GM12878 (cell line): ENCODE data around the gene LRRC45. TPM values are rescaled to one million over a fixed set of nuclear protein-coding genes. Genes with fewer than 3 reads are reported as not detected.

Experiments
- ATAC-seq: fragments of 200-7000 bp; cut with Tn5 transposase; 3 replicates; pipeline ENCODE4 v1.9.1; 2020; ENCODE audit warnings: mild to moderate bottlenecking, moderate library complexity
- BruUV-seq: library from RNA; stranded (reverse); fragments of 400-500 nt; replicated peaks from 2 replicates; lab custom pipeline; 2021; lab: Mats Ljungman, UMichigan
- CTCF ChIA-PET: fragments of 300-600 bp; sonication (Branson Sonifier 250); formaldehyde crosslinking; extraction: SDS; loops from one replicate; lab custom pipeline; 2021; ENCODE audit warnings: inconsistent platforms; lab: Yijun Ruan, JAX
- POLR2A ChIA-PET: fragments of 350-600 bp; formaldehyde crosslinking; extraction: SDS; loops from one replicate; lab custom pipeline; 2021; ENCODE audit warnings: inconsistent platforms; lab: Charles Lee
- RAD21 ChIA-PET: fragments of 300-600 bp; sonication (Branson Sonifier 250); formaldehyde crosslinking; loops from one replicate; lab custom pipeline; 2023; ENCODE audit warnings: antibody characterized with exemption; ENCODE audit not compliant: unreplicated experiment; lab: Charles Lee
- SMC1A ChIA-PET: fragments of 300-600 bp; sonication (Branson Sonifier 250); formaldehyde crosslinking; loops from one replicate; lab custom pipeline; 2023; ENCODE audit not compliant: unreplicated experiment, uncharacterized antibody; lab: Charles Lee
- DNase-seq: peaks from one replicate; pipeline ENCODE4 v3.0.0-alpha.2; 2011; ENCODE audit warnings: low read depth, low spot score
- FAIRE-seq: peaks from 3 replicates; lab custom pipeline; 2011; peaks lifted over from hg19 to GRCh38; lab: Jason Lieb, UNC
- H2AFZ ChIP-seq: 2 replicates; pipeline ENCODE4 v1.6.0; 2011; ENCODE audit warnings: low read depth, low read length, control low read depth; ENCODE audit not compliant: control insufficient read depth
- H3K27ac ChIP-seq: 2 replicates; pipeline ENCODE4 v1.5.1; 2011; ENCODE audit warnings: control low read depth; ENCODE audit not compliant: control insufficient read depth, insufficient read depth
- H3K27me3 ChIP-seq, 2 experiments: replicated peaks in 1 of 2; 2 replicates each; pipeline versions ENCODE4 v1.6.0 to v1.6.1; 2011; ENCODE audit warnings: low read length in 1 of 2; ENCODE audit not compliant: control insufficient read depth in 2 of 2, insufficient read depth in 2 of 2
- H3K36me3 ChIP-seq, 2 experiments: 2 replicates each; pipeline ENCODE4 v1.5.1; 2011; ENCODE audit warnings: low read length in 1 of 2; ENCODE audit not compliant: control insufficient read depth in 2 of 2, insufficient read depth in 2 of 2
- H3K4me1 ChIP-seq: 2 replicates; pipeline ENCODE4 v1.6.1; 2011; ENCODE audit warnings: mild to moderate bottlenecking, low read length, moderate library complexity, mixed read lengths; ENCODE audit not compliant: control insufficient read depth, insufficient read depth
- H3K4me2 ChIP-seq: 2 replicates; pipeline ENCODE4 v1.6.0; 2011; ENCODE audit warnings: control low read depth; ENCODE audit not compliant: control insufficient read depth, insufficient read depth
- H3K4me3 ChIP-seq: fragments of 200-600 bp; sonication (generic); 2 replicates; pipeline ENCODE4 v1.5.1; 2016
- H3K79me2 ChIP-seq: 2 replicates; pipeline ENCODE4 v1.6.0; 2011; ENCODE audit warnings: low read length; ENCODE audit not compliant: control insufficient read depth, insufficient read depth
- H3K9ac ChIP-seq: 2 replicates; pipeline ENCODE4 v1.8.0; 2011; ENCODE audit warnings: low read length, control low read depth, mixed read lengths; ENCODE audit not compliant: control insufficient read depth, insufficient read depth
- H3K9me3 ChIP-seq: replicated peaks from 3 replicates; pipeline ENCODE4 v1.5.1; 2011; ENCODE audit warnings: mild to moderate bottlenecking, low read length; ENCODE audit not compliant: control insufficient read depth, insufficient read depth
- H4K20me1 ChIP-seq: 2 replicates; pipeline ENCODE4 v1.6.0; 2011; ENCODE audit not compliant: control insufficient read depth, insufficient read depth
- CREB1 ChIP-seq: IDR thresholded peaks from 2 replicates; pipeline ENCODE4 v1.6.1; 2012; ENCODE audit warnings: low read depth, mild to moderate bottlenecking, inconsistent platforms
- E2F4 ChIP-seq: IDR thresholded peaks from 2 replicates; pipeline ENCODE4 v1.6.1; 2012; ENCODE audit warnings: low read depth, low read length, improper control_type of control experiment
- EGR1 ChIP-seq, 2 experiments: IDR thresholded peaks; 1 replicate in 1 of 2; 2 replicates in 1 of 2; pipeline ENCODE4 v1.6.1; 2011 to 2012; ENCODE audit warnings: low read depth in 2 of 2, low read length in 2 of 2, borderline replicate concordance in 1 of 2, mild to moderate bottlenecking in 1 of 2, moderate library complexity in 1 of 2
- JUNB ChIP-seq: IDR thresholded peaks from 2 replicates; pipeline ENCODE4 v1.6.1; 2016; ENCODE audit warnings: antibody characterized with exemption, mild to moderate bottlenecking
- KDM1A ChIP-seq: fragments of 200-600 bp; sonication (generic); IDR thresholded peaks from 2 replicates; pipeline ENCODE4 v1.6.1; 2016; ENCODE audit warnings: borderline replicate concordance
- MEF2A ChIP-seq: IDR thresholded peaks from 2 replicates; pipeline ENCODE4 v1.6.1; 2011; ENCODE audit warnings: low read depth, mild to moderate bottlenecking, low read length, moderate library complexity; ENCODE audit not compliant: insufficient read depth
- MTA2 ChIP-seq: fragments of 450-650 bp; IDR thresholded peaks from 2 replicates; pipeline ENCODE4 v1.6.1; 2016; ENCODE audit warnings: low read depth, mild to moderate bottlenecking, moderate library complexity
- NFYB ChIP-seq: IDR thresholded peaks from 2 replicates; pipeline ENCODE4 v1.6.1; 2011; ENCODE audit warnings: low read depth, mild to moderate bottlenecking, low read length, improper control_type of control experiment, moderate library complexity; ENCODE audit not compliant: insufficient read depth
- NKRF ChIP-seq: fragments of 450-650 bp; conservative IDR thresholded peaks from 2 replicates; pipeline ENCODE4 v1.6.1; 2017; ENCODE audit warnings: mild to moderate bottlenecking, moderate library complexity
- RAD51 ChIP-seq: fragments of 450-650 bp; IDR thresholded peaks from 2 replicates; pipeline ENCODE4 v1.6.1; 2016; ENCODE audit warnings: moderate library complexity, mild to moderate bottlenecking, inconsistent platforms
- SIX5 ChIP-seq: IDR thresholded peaks from 2 replicates; pipeline ENCODE4 v1.6.1; 2011; ENCODE audit warnings: mild to moderate bottlenecking, low read depth, low read length, moderate library complexity; ENCODE audit not compliant: severe bottlenecking
- SMC3 ChIP-seq: IDR thresholded peaks from 2 replicates; pipeline ENCODE4 v1.6.1; 2011; ENCODE audit warnings: low read length, improper control_type of control experiment, borderline replicate concordance
- SRF ChIP-seq, 2 experiments: IDR thresholded peaks; 2 replicates each; pipeline ENCODE4 v1.6.1; 2011; ENCODE audit warnings: low read depth in 2 of 2, low read length in 2 of 2, mild to moderate bottlenecking in 1 of 2, moderate library complexity in 1 of 2
- TCF12 ChIP-seq: IDR thresholded peaks from 2 replicates; pipeline ENCODE4 v1.6.1; 2011; ENCODE audit warnings: low read depth, mild to moderate bottlenecking, low read length
- USF1 ChIP-seq: IDR thresholded peaks from 2 replicates; pipeline ENCODE4 v1.6.1; 2011; ENCODE audit warnings: borderline replicate concordance, low read depth, mild to moderate bottlenecking, moderate library complexity, mixed read lengths, low read length; ENCODE audit not compliant: insufficient read depth; ENCODE audit errors: extremely low read length
- ZBTB33 ChIP-seq: fragments of 450-650 bp; IDR thresholded peaks from 2 replicates; pipeline ENCODE4 v1.6.1; 2017; ENCODE audit warnings: mild to moderate bottlenecking
- ZNF207 ChIP-seq: fragments of 450-650 bp; IDR thresholded peaks from 2 replicates; pipeline ENCODE4 v1.6.1; 2014; ENCODE audit warnings: antibody characterized with exemption, mild to moderate bottlenecking, borderline replicate concordance
- ZNF24 ChIP-seq: fragments of 450-650 bp; IDR thresholded peaks from 2 replicates; pipeline ENCODE4 v1.6.1; 2017; ENCODE audit warnings: antibody characterized with exemption, mild to moderate bottlenecking
- ZNF622 ChIP-seq: fragments of 450-650 bp; IDR thresholded peaks from 2 replicates; pipeline ENCODE4 v1.6.1; 2017; ENCODE audit warnings: mild to moderate bottlenecking, inconsistent platforms
- WGBS: methylation state at CpG from one replicate; pipeline ENCODE4 v1.1.6; 2016; ENCODE audit warnings: low lambda C conversion rate; ENCODE audit not compliant: insufficient replicate concordance, insufficient coverage; ENCODE audit errors: missing lambda C conversion rate; 5-methylcytosine and 5-hydroxymethylcytosine counted together
- in situ Hi-C: fragments of 300-500 bp; cut with MboI; formaldehyde crosslinking; loops from 9 replicates; pipeline ENCODE4 v1.14.3; 2018; ENCODE audit warnings: mixed read lengths
- intact Hi-C: fragments of 100-400 bp; cut with micrococcal nuclease; formaldehyde crosslinking; loops from one replicate; pipeline ENCODE4 v1.14.2; 2022; ENCODE audit not compliant: unreplicated experiment
- polyA plus RNA-seq, 11 experiments: library from polyadenylated mRNA; depleted of rRNA in 4 of 11; unstranded in 6 of 11; stranded (reverse) in 5 of 11; fragments of >200 nt; fragmentation: Nextera tagmentation in 4 of 11; fragmentation: Illumina TruSeq in 1 of 11; extraction: Ambion mirVana in 4 of 11; extraction: Trizol in 1 of 11; gene quantifications; 1 replicate in 1 of 11; 2 replicates in 10 of 11; pipeline versions ENCODE4 v1.2.1 to v1.2.3, GENCODE V29; 2011 to 2016; ENCODE audit warnings: inconsistent platforms in 2 of 11, missing spikeins in 2 of 11, low read depth in 1 of 11
- total RNA-seq, 4 experiments: library from RNA; depleted of rRNA in 3 of 4; stranded (reverse); fragments of >200 nt in 3 of 4; fragmentation: Illumina TruSeq in 1 of 4; extraction: Trizol in 1 of 4; gene quantifications; 2 replicates each; pipeline versions ENCODE4 v1.2.1 to v1.2.3, GENCODE V29; 2013 to 2021

Gene LRRC45
- total and polyA plus RNA-seq, 10 of the 15 experiments (the other 5 are each of a cell fraction or from before 2014, with no cell fraction given) = 0.03 to 27.7 (median 10.4) TPM

GRCh38 chr17:81994593-81995462, 28.3 kb upstream of the LRRC45 start:
- H3K9me3 ChIP-seq = no peaks in the 10 kb centered on the region
- H3K36me3 ChIP-seq = peaks cover 0 to 3% of the 10 kb centered on the region in 2 experiments; a peak in 3 of 4 replicates
- H3K4me3 ChIP-seq = no peak overlapping the region
- intact Hi-C loops (no loop called here), in situ Hi-C loops (no loop called here)
- no peak overlapping the region for H3K4me2 ChIP-seq
- no peak overlapping the region for H2AFZ ChIP-seq
- no peaks in the 10 kb centered on the region for H3K4me1 ChIP-seq
- FAIRE-seq (no peak), DNase-seq (no peak), ATAC-seq (no peak)
- no peaks in the 10 kb centered on the region for H3K79me2 ChIP-seq
- no peak overlapping the region for H3K9ac ChIP-seq
- WGBS = 86% methylated on average over 37 of the region's 39 CpGs
- TF ChIP-seq EGR1 (IDR thresholded peaks at IDR 0.05; ENCODE audit: borderline replicate concordance in 1 of 2, low read depth in 2 of 2, low read length in 2 of 2) = no peak
- TF ChIP-seq USF1 = no peak
- TF ChIP-seq E2F4 = no peak
- TF ChIP-seq ZNF207 = no peak
- no peak for TF ChIP-seq SIX5
- TF ChIP-seq JUNB = no peak
- TF ChIP-seq MTA2 = no peak
- TF ChIP-seq KDM1A = no peak
- no peak for TF ChIP-seq ZNF24
- TF ChIP-seq NKRF = no peak
- TF ChIP-seq ZNF622 = no peak
- TF ChIP-seq SMC3 = no peak
- no peak for TF ChIP-seq TCF12
- TF ChIP-seq NFYB = no peak
- no peak for TF ChIP-seq SRF (IDR thresholded peaks at IDR 0.05; ENCODE audit: low read depth in 2 of 2, low read length in 2 of 2)
- TF ChIP-seq RAD51 = no peak
- TF ChIP-seq ZBTB33 = no peak
- TF ChIP-seq MEF2A = no peak
- TF ChIP-seq CREB1 = no peak
- RAD21 ChIA-PET = no interaction called here
- no peak overlapping the region for H3K27ac ChIP-seq
- CTCF ChIA-PET = no interaction called here
- no peaks in the 10 kb centered on the region for H4K20me1 ChIP-seq
- POLR2A ChIA-PET = no interaction called here
- no TSS peak for BruUV-seq
- no peaks in the 10 kb centered on the region for H3K27me3 ChIP-seq
- SMC1A ChIA-PET = no interaction called here
